Activated naive CD8-positive, alpha-beta T cell treated with anti-CD3 and anti-CD28 coated beads for 36 hours (primary cell): ENCODE measurements around the gene USP38. TPM values are rescaled to one million over a fixed set of nuclear protein-coding genes. Genes with fewer than 3 reads are reported as not detected.

Source experiments
- DNase-seq: peaks from one replicate; pipeline ENCODE4 v3.0.0; 2021
- H3K27ac Mint-ChIP-seq: one replicate; pipeline ENCODE4 v1.8.0; 2022; ENCODE audit warnings: mild to moderate bottlenecking, moderate library complexity, mixed read lengths
- H3K27me3 Mint-ChIP-seq: one replicate; pipeline ENCODE4 v1.8.0; 2022; ENCODE audit warnings: mild to moderate bottlenecking, mixed read lengths
- H3K36me3 Mint-ChIP-seq: one replicate; pipeline ENCODE4 v1.8.0; 2021; ENCODE audit warnings: mild to moderate bottlenecking, mixed read lengths
- H3K4me1 Mint-ChIP-seq: one replicate; pipeline ENCODE4 v1.8.0; 2021; ENCODE audit warnings: mixed read lengths
- H3K4me3 Mint-ChIP-seq: one replicate; pipeline ENCODE4 v1.8.0; 2022; ENCODE audit warnings: mild to moderate bottlenecking, moderate library complexity, mixed read lengths
- H3K9me3 Mint-ChIP-seq: one replicate; pipeline ENCODE4 v1.8.0; 2022; ENCODE audit warnings: mixed read lengths
- total RNA-seq, 2 experiments: library from RNA; stranded (reverse); gene quantifications; one replicate each; pipeline ENCODE4 v1.2.3, GENCODE V29; 2021

The USP38 gene
- total RNA-seq, 2 experiments from 2014 or later: 22.7 to 23.1 TPM

GRCh38 chr4:143270256-143270838 lies 85.6 kb downstream of the USP38 start:
- H3K4me3 Mint-ChIP-seq: no peak overlapping the region
- H3K9me3 Mint-ChIP-seq: peaks cover 17% of the 10 kb centered on the region
- H3K4me1 Mint-ChIP-seq: no peaks in the 10 kb centered on the region
- peaks cover 6% of the 10 kb centered on the region for H3K27me3 Mint-ChIP-seq
- DNase-seq: no peak
- no peak overlapping the region for H3K27ac Mint-ChIP-seq
- no peaks in the 10 kb centered on the region for H3K36me3 Mint-ChIP-seq

Other genes starting within 250 kb of the USP38 start
- under 1 TPM; 0.24 to 0.74 TPM for gene GAB1, start 152.0 kb downstream of the USP38 start, total RNA-seq